ENCODE results near the gene PWWP2B.

Gene PWWP2B

GRCh38 chr10:132443983-132444876 lies 47.2 kb downstream of the PWWP2B start:
- no peaks in the 10 kb centered on the region for H3K9me3 Mint-ChIP-seq
- peak overlapping the region; percentile 83 for H3K27ac Mint-ChIP-seq
- peak overlapping the region; percentile 12 to 46 for H3K4me3 Mint-ChIP-seq
- H3K27me3 Mint-ChIP-seq: no peaks in the 10 kb centered on the region
- ATAC-seq (replicated peaks) (no peak), DNase-seq (no peak)
- H3K36me3 Mint-ChIP-seq: no peaks in the 10 kb centered on the region
- H3K4me1 Mint-ChIP-seq: peaks cover 29 to 54% of the 10 kb centered on the region in 2 donors

GRCh38 chr10:132444877-132445351 lies 47.9 kb downstream of the PWWP2B start:
- Mint-ChIP-seq H3K27ac (peak overlapping the region; percentile 25), H3K4me1 (peaks cover 24 to 54% of the 10 kb centered on the region in 2 donors), H3K36me3 (no peaks in the 10 kb centered on the region), H3K4me3 (no peak overlapping the region), H3K27me3 (no peaks in the 10 kb centered on the region), H3K9me3 (no peaks in the 10 kb centered on the region)
- ATAC-seq (replicated peaks): no peak
- no peak for DNase-seq

- Mint-ChIP-seq H3K9me3 (no peaks in the 10 kb centered on the region), H3K36me3 (no peaks in the 10 kb centered on the region), H3K27me3 (no peaks in the 10 kb centered on the region), H3K27ac (no peak overlapping the region), H3K4me3 (no peak overlapping the region), H3K4me1 (peaks cover 27 to 56% of the 10 kb centered on the region in 2 donors)
- ATAC-seq (replicated peaks): no peak
- no peak for DNase-seq
These were observed 48.7 kb downstream of the PWWP2B start for GRCh38 chr10:132445516-132446194.

GRCh38 chr10:132446195-132446581 lies 49.2 kb downstream of the PWWP2B start:
- ATAC-seq (replicated peaks) (no peak), DNase-seq (no peak)
- H3K27me3 Mint-ChIP-seq: no peaks in the 10 kb centered on the region
- peaks cover 27 to 60% of the 10 kb centered on the region in 2 donors for H3K4me1 Mint-ChIP-seq
- no peaks in the 10 kb centered on the region for H3K9me3 Mint-ChIP-seq
- H3K27ac Mint-ChIP-seq: peak overlapping the region; percentile 93
- H3K36me3 Mint-ChIP-seq: no peaks in the 10 kb centered on the region
- peak overlapping the region in 1 of 2 donors; percentile 2 for H3K4me3 Mint-ChIP-seq

- H3K4me1 Mint-ChIP-seq: peaks cover 30 to 64% of the 10 kb centered on the region in 2 donors
- peak overlapping the region; percentile 60 to 78 for H3K4me3 Mint-ChIP-seq
- H3K27ac Mint-ChIP-seq: peak overlapping the region; percentile 93
- no peaks in the 10 kb centered on the region for H3K27me3 Mint-ChIP-seq
- H3K9me3 Mint-ChIP-seq: no peaks in the 10 kb centered on the region
- DNase-seq (peak; percentile 64), ATAC-seq (replicated peaks) (peak; percentile 77 to 79)
- H3K36me3 Mint-ChIP-seq: no peaks in the 10 kb centered on the region
These were observed 49.9 kb downstream of the PWWP2B start for GRCh38 chr10:132446661-132447445.

- DNase-seq (no peak), ATAC-seq (replicated peaks) (peak; percentile 47 to 52)
- H3K27me3 Mint-ChIP-seq: no peaks in the 10 kb centered on the region
- H3K27ac Mint-ChIP-seq: peak overlapping the region; percentile 93
- no peaks in the 10 kb centered on the region for H3K36me3 Mint-ChIP-seq
- peaks cover 32 to 66% of the 10 kb centered on the region in 2 donors for H3K4me1 Mint-ChIP-seq
- H3K9me3 Mint-ChIP-seq: no peaks in the 10 kb centered on the region
- H3K4me3 Mint-ChIP-seq: peak overlapping the region; percentile 61 to 78
These were observed 50.6 kb downstream of the PWWP2B start for GRCh38 chr10:132447446-132448247.

- peaks cover 33 to 73% of the 10 kb centered on the region in 2 donors for H3K4me1 Mint-ChIP-seq
- DNase-seq (no peak), ATAC-seq (replicated peaks) (no peak)
- no peaks in the 10 kb centered on the region for H3K9me3 Mint-ChIP-seq
- H3K27ac Mint-ChIP-seq: no peak overlapping the region
- H3K4me3 Mint-ChIP-seq: no peak overlapping the region
- no peaks in the 10 kb centered on the region for H3K36me3 Mint-ChIP-seq
- no peaks in the 10 kb centered on the region for H3K27me3 Mint-ChIP-seq
These were observed 51.3 kb downstream of the PWWP2B start for GRCh38 chr10:132448248-132448731.

GRCh38 chr10:132449051-132449810 lies 52.2 kb downstream of the PWWP2B start:
- H3K27me3 Mint-ChIP-seq: no peaks in the 10 kb centered on the region
- DNase-seq: no peak
- no peak overlapping the region for H3K4me3 Mint-ChIP-seq
- peaks cover 32 to 67% of the 10 kb centered on the region in 2 donors for H3K4me1 Mint-ChIP-seq
- H3K27ac Mint-ChIP-seq: no peak overlapping the region
- ATAC-seq (replicated peaks): no peak
- H3K36me3 Mint-ChIP-seq: no peaks in the 10 kb centered on the region
- H3K9me3 Mint-ChIP-seq: no peaks in the 10 kb centered on the region

GRCh38 chr10:132449811-132450181 lies 52.8 kb downstream of the PWWP2B start:
- Mint-ChIP-seq H3K4me1 (peaks cover 31 to 61% of the 10 kb centered on the region in 2 donors), H3K4me3 (no peak overlapping the region), H3K9me3 (no peaks in the 10 kb centered on the region), H3K36me3 (no peaks in the 10 kb centered on the region), H3K27ac (no peak overlapping the region), H3K27me3 (no peaks in the 10 kb centered on the region)
- ATAC-seq (replicated peaks) (no peak), DNase-seq (no peak)

- no peak for DNase-seq
- no peak overlapping the region for H3K4me3 Mint-ChIP-seq
- ATAC-seq (replicated peaks): no peak
- no peaks in the 10 kb centered on the region for H3K27me3 Mint-ChIP-seq
- peak overlapping the region; percentile 47 for H3K27ac Mint-ChIP-seq
- no peaks in the 10 kb centered on the region for H3K36me3 Mint-ChIP-seq
- H3K4me1 Mint-ChIP-seq: peaks cover 26 to 55% of the 10 kb centered on the region in 2 donors
- H3K9me3 Mint-ChIP-seq: no peaks in the 10 kb centered on the region
These were observed 53.4 kb downstream of the PWWP2B start for GRCh38 chr10:132450466-132450824.

- H3K9me3 Mint-ChIP-seq: no peaks in the 10 kb centered on the region
- H3K27ac Mint-ChIP-seq: no peak overlapping the region
- ATAC-seq (replicated peaks) (no peak), DNase-seq (no peak)
- H3K27me3 Mint-ChIP-seq: no peaks in the 10 kb centered on the region
- no peak overlapping the region for H3K4me3 Mint-ChIP-seq
- peaks cover 26 to 53% of the 10 kb centered on the region in 2 donors for H3K4me1 Mint-ChIP-seq
- H3K36me3 Mint-ChIP-seq: no peaks in the 10 kb centered on the region
These were observed 54.0 kb downstream of the PWWP2B start for GRCh38 chr10:132450825-132451505.

GRCh38 chr10:132451506-132452215 lies 54.7 kb downstream of the PWWP2B start:
- H3K36me3 Mint-ChIP-seq: no peaks in the 10 kb centered on the region
- no peaks in the 10 kb centered on the region for H3K9me3 Mint-ChIP-seq
- peaks cover 23 to 46% of the 10 kb centered on the region in 2 donors for H3K4me1 Mint-ChIP-seq
- peaks cover 3 to 5% of the 10 kb centered on the region in 2 donors for H3K27me3 Mint-ChIP-seq
- no peak for DNase-seq
- H3K4me3 Mint-ChIP-seq: no peak overlapping the region
- no peak for ATAC-seq (replicated peaks)
- peak overlapping the region; percentile 66 for H3K27ac Mint-ChIP-seq
